ENCODE results near the gene MAPK13.
"Not testable (repeated sequence)": the region's sequence is repeated elsewhere in the genome, so short reads cannot be mapped to it uniquely, and the experiment has no call there.

MAPK13 gene

GRCh38 chr6:36125575-36125974, 4.7 kb upstream of the MAPK13 start:
- DNase-seq (ENCODE audit: low read depth), result no peak
- no peak overlapping the region for H3K4me3 ChIP-seq (ENCODE audit: low read depth, low read length)

DNA sequence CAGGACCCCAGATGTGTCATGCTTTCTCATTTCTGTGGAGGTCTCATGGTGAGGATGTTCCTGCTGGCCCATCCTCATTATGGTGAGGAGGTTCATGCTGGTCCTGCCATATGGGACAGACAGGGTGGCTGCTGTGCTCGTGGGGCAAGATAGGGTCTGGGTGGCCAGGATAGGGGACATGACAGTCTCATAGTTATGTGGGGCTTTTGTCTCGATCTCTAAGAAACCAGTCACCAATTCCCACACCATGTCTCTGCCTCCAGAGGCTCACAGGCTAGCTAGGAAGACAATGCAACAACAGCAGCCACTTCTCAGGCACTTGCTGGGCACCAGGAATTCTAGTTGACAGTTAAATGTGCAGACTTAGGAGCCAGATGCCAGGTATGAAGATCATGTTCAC, 4.2 kb upstream of the MAPK13 start:
- no peak for DNase-seq (ENCODE audit: low read depth)
- no peak overlapping the region for H3K4me3 ChIP-seq (ENCODE audit: low read depth, low read length)

DNA sequence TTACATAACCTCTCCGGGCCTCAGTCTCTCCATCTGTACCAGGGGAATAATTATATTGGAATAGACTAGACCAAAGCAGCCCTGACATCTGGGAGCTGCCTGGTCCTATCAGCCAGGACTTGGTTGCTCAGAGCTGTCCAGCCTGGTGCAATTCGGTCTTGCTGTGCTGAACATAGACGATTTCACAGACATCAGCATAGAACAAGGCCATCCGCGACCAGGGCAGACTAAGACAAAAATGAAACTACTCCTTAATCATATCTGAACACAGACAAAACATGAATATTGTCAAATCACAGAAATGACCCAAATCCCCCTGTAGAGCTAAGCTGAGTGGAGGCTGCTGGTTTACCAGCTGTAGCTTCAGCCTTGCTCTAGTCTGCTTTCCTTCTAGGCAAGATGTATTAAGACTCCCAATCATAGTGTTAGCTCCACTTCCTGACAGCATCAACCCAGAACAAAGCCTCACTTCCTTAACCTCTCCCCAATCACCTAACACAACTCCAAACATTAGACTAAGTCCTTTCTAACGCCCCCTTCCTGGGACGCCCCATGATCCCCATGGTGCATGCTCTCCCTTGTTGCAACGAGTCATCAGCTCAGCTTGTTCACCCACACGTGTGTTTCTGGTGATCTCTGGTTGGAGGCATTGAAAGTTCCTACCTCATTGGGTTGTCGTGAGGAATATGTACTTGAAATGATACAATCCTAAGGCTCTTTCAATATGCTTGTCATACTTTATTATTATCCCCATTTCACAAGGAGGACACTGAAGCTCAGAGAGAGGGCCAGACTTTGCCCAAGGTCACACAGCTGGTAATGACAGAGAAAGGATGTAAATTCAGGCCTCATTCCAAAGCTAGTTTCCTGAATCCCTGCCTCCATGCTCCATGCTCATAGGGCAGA, 3.5 kb upstream of the MAPK13 start:
- peak; percentile 31 for DNase-seq (ENCODE audit: low read depth)
- H3K4me3 ChIP-seq (ENCODE audit: low read depth, low read length), result no peak overlapping the region

GRCh38 chr6:36127462-36128016, 2.8 kb upstream of the MAPK13 start:
- no peak overlapping the region for H3K4me3 ChIP-seq (ENCODE audit: low read depth, low read length)
- DNase-seq (ENCODE audit: low read depth), result peak; percentile 36

DNA sequence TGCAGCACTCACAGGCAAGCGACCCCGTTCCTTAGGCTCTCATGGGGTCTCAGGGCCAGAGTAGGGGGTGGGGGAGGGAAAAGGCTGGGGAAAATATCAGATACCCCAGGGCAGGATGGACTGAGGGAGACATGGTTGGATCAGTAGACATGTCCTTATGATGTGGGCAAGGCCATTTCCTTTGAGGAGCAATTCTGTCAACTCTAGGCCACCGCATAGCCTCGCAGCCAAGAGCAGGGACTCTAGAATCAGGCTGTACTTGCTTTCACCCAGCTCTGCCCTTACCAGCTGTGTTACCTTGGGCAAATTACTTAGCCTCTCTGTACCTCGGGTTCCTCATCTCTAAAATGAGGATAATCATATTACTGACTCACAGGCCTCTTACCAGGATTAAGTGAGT, 2.2 kb upstream of the MAPK13 start:
- no peak overlapping the region for H3K4me3 ChIP-seq (ENCODE audit: low read depth, low read length)
- no peak for DNase-seq (ENCODE audit: low read depth)

DNA sequence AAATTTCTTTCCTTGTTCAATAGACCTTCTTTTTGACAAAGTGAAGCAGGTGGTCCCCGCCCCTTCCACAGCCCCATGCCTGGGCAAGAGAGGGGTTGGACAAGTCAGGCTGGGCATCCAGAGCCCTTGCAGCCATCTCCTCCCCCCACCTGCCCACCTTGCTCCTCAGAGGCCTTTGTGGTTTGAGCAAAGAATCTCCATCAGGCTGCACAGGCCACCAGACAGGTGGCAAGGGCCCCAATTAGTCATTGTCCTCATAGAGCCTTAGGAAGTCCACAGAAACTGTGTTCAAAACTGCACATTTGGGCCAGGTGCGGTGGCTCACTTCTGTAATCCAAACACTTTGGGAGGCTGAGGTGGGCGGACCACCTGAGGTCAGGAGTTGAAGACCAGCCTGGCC, 1.5 kb upstream of the MAPK13 start:
- no peak overlapping the region for H3K4me3 ChIP-seq (ENCODE audit: low read depth, low read length)
- DNase-seq (ENCODE audit: low read depth), result no peak

GRCh38 chr6:36129334-36129733, 979 bp upstream of the MAPK13 start:
- not testable (repeated sequence) for DNase-seq (ENCODE audit: low read depth); H3K4me3 ChIP-seq (ENCODE audit: low read depth, low read length)

GRCh38 chr6:36130667-36131510, 576 bp downstream of the MAPK13 start:
- H3K4me3 ChIP-seq (ENCODE audit: low read depth, low read length), result peak overlapping the region; percentile 18

GRCh38 chr6:36131511-36132245, 1.4 kb downstream of the MAPK13 start:
- peak overlapping the region; percentile 9 for H3K4me3 ChIP-seq (ENCODE audit: low read depth, low read length)

More at GRCh38 chr6:36130667-36131510, 576 bp downstream of the MAPK13 start:
- no peak for DNase-seq (ENCODE audit: low read depth)

GRCh38 chr6:36132246-36132895, 2.1 kb downstream of the MAPK13 start:
- no peak for DNase-seq (ENCODE audit: low read depth)
- H3K4me3 ChIP-seq (ENCODE audit: low read depth, low read length), result no peak overlapping the region

More at GRCh38 chr6:36131511-36132245, 1.4 kb downstream of the MAPK13 start:
- DNase-seq (ENCODE audit: low read depth), result peak; percentile 33

GRCh38 chr6:36133148-36133547, 2.8 kb downstream of the MAPK13 start:
- H3K4me3 ChIP-seq (ENCODE audit: low read depth, low read length), result no peak overlapping the region

GRCh38 chr6:36133912-36134311, 3.6 kb downstream of the MAPK13 start:
- no peak overlapping the region for H3K4me3 ChIP-seq (ENCODE audit: low read depth, low read length)
- DNase-seq (ENCODE audit: low read depth), result no peak

More at GRCh38 chr6:36133148-36133547, 2.8 kb downstream of the MAPK13 start:
- no peak for DNase-seq (ENCODE audit: low read depth)

DNA sequence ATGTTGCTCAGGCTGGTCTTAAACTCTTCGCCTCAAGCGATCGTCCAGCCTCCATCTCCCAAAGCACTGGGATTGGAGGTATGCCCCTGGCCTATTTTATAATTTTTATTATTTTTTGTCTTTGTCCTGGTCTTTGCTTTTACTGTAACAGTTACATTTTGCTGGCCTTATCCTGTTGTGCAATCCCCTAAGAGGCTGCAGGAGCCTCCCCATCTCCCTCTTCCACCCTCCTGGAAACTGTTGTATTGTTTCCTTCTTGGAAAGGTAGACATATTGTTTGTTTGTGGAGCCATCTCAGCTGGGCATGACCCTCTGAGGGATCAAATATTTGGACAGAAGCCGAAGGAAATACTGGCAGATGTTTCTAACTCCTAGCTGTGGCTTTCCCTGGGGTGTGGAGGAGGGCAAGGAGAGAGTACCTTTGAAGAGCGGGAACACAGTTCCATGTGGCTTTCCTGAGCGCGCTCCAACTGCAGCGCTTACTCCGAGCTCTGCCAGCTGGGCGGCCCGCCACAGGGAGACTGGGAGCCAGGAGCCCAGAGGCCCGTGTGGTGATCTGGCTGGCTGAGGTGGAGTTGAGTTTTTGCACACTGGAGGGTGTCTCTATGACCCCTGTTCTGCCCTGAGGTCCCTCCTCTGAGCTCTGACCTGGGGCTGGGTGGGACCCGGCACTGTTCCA, 4.9 kb downstream of the MAPK13 start:
- no peak for DNase-seq (ENCODE audit: low read depth)
- H3K4me3 ChIP-seq (ENCODE audit: low read depth, low read length), result no peak overlapping the region

- H3K4me3 ChIP-seq (ENCODE audit: low read depth, low read length), result no peak overlapping the region
- no peak for DNase-seq (ENCODE audit: low read depth)
Measured at GRCh38 chr6:36136034-36136433, 5.7 kb downstream of the MAPK13 start.

DNA sequence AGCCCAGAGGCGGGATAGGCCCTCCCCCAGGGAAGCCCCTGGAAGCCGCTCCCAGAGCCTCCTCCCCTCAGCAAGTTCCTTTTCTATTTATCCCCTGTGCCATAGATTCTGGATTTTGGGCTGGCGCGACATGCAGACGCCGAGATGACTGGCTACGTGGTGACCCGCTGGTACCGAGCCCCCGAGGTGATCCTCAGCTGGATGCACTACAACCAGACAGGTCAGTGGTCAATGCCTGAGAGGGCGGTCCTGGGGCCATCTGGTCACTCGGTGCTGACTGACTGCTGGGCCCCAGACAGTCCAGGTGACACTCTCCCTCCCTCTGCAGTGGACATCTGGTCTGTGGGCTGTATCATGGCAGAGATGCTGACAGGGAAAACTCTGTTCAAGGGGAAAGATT, 6.2 kb downstream of the MAPK13 start:
- no peak for DNase-seq (ENCODE audit: low read depth)
- no peak overlapping the region for H3K4me3 ChIP-seq (ENCODE audit: low read depth, low read length)

DNA sequence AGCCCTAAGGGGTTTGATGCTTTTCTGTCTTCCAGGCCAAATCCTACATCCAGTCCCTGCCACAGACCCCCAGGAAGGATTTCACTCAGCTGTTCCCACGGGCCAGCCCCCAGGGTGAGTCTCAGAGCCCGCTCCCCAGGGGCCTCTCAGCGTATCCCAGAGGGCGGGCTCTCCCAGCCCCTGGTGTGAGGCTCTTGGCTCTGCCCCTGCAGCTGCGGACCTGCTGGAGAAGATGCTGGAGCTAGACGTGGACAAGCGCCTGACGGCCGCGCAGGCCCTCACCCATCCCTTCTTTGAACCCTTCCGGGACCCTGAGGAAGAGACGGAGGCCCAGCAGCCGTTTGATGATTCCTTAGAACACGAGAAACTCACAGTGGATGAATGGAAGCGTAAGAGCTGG, 8.4 kb downstream of the MAPK13 start:
- no peak overlapping the region for H3K4me3 ChIP-seq (ENCODE audit: low read depth, low read length)
- DNase-seq (ENCODE audit: low read depth), result no peak

GRCh38 chr6:36139431-36139830, 9.1 kb downstream of the MAPK13 start:
- H3K4me3 ChIP-seq (ENCODE audit: low read depth, low read length), result no peak overlapping the region
- DNase-seq (ENCODE audit: low read depth), result no peak

- no peak for DNase-seq (ENCODE audit: low read depth)
- H3K4me3 ChIP-seq (ENCODE audit: low read depth, low read length), result no peak overlapping the region
Measured at GRCh38 chr6:36139991-36140710, 9.8 kb downstream of the MAPK13 start.
